Neural crest cell (in vitro differentiated cells): ENCODE data around the gene APBA2. TPM values are rescaled to one million over a fixed set of nuclear protein-coding genes. Genes with fewer than 3 reads are reported as not detected.
A peak's percentile ranks its signal among the peaks of the same experiment; 100 is the strongest.
"Not testable (repeated sequence)": the region's sequence is repeated elsewhere in the genome, so short reads cannot be mapped to it uniquely, and the experiment has no call there.

Source experiments
- DNase-seq: peaks from one replicate; pipeline ENCODE4 v3.0.0; 2021; ENCODE audit warnings: low read depth, mixed read lengths, low spot score
- H3K27ac Mint-ChIP-seq: one replicate; pipeline ENCODE4 v1.8.0; 2021; ENCODE audit warnings: mild to moderate bottlenecking, mixed read lengths; ENCODE audit not compliant: unreplicated experiment
- H3K27me3 Mint-ChIP-seq: 2 replicates; pipeline ENCODE4 v1.8.0; 2021; ENCODE audit warnings: low read depth, mild to moderate bottlenecking, mixed read lengths
- H3K36me3 Mint-ChIP-seq: 2 replicates; pipeline ENCODE4 v1.8.0; 2021; ENCODE audit warnings: low read depth, mild to moderate bottlenecking, mixed read lengths
- H3K4me1 Mint-ChIP-seq: 2 replicates; pipeline ENCODE4 v1.8.0; 2021; ENCODE audit warnings: mixed read lengths
- H3K4me3 Mint-ChIP-seq: one replicate; pipeline ENCODE4 v1.8.0; 2021; ENCODE audit warnings: mild to moderate bottlenecking, mixed read lengths
- H3K9me3 Mint-ChIP-seq: 2 replicates; pipeline ENCODE4 v1.8.0; 2021; ENCODE audit warnings: mixed read lengths
- CTCF ChIP-seq: fragments of 200-600 bp; sonication (generic); conservative IDR thresholded peaks from 2 replicates; pipeline ENCODE4 v1.5.0; 2021; ENCODE audit warnings: antibody characterized with exemption, mild to moderate bottlenecking
- total RNA-seq: library from RNA; stranded (reverse); gene quantifications from 2 replicates; pipeline ENCODE4 v1.2.1, GENCODE V29; 2021

Gene APBA2
- total RNA-seq, 1 donor from 2014 or later, result 79.9 TPM

- Mint-ChIP-seq H3K4me1 (peaks cover 14% of the 10 kb centered on the region), H3K36me3 (peaks cover 19% of the 10 kb centered on the region), H3K27ac (peak overlapping the region; percentile 35), H3K9me3 (peaks cover 7% of the 10 kb centered on the region), H3K27me3 (no peaks in the 10 kb centered on the region), H3K4me3 (no peak overlapping the region)
- TF ChIP-seq CTCF, result no peak
- no peak for DNase-seq
These were observed 138.9 kb downstream of the APBA2 start for GRCh38 chr15:29024662-29025061.

- H3K4me3 Mint-ChIP-seq, H3K27ac Mint-ChIP-seq: not testable (repeated sequence)
- peaks cover 20% of the 10 kb centered on the region for H3K36me3 Mint-ChIP-seq
These were observed 139.6 kb downstream of the APBA2 start for GRCh38 chr15:29025411-29025810.

GRCh38 chr15:29028158-29028557 is 142.4 kb downstream of the APBA2 start:
- not testable (repeated sequence) for H3K4me3 Mint-ChIP-seq, H3K9me3 Mint-ChIP-seq, DNase-seq, H3K4me1 Mint-ChIP-seq, H3K27me3 Mint-ChIP-seq
- Mint-ChIP-seq H3K27ac (peak overlapping the region; percentile 43), H3K36me3 (peaks cover 28% of the 10 kb centered on the region)

More at GRCh38 chr15:29025411-29025810, 139.6 kb downstream of the APBA2 start:
- not testable (repeated sequence) for DNase-seq, H3K27me3 Mint-ChIP-seq, H3K9me3 Mint-ChIP-seq
- peaks cover 14% of the 10 kb centered on the region for H3K4me1 Mint-ChIP-seq

GRCh38 chr15:29029651-29030195 is 143.9 kb downstream of the APBA2 start:
- peaks cover 4% of the 10 kb centered on the region for H3K9me3 Mint-ChIP-seq
- H3K4me3 Mint-ChIP-seq, result no peak overlapping the region
- H3K4me1 Mint-ChIP-seq, result peaks cover 5% of the 10 kb centered on the region
- H3K27me3 Mint-ChIP-seq, result no peaks in the 10 kb centered on the region
- H3K27ac Mint-ChIP-seq, result no peak overlapping the region
- peaks cover 34% of the 10 kb centered on the region for H3K36me3 Mint-ChIP-seq
- TF ChIP-seq CTCF, result no peak
- no peak for DNase-seq

- H3K27ac Mint-ChIP-seq, result no peak overlapping the region
- H3K27me3 Mint-ChIP-seq, result no peaks in the 10 kb centered on the region
- H3K4me1 Mint-ChIP-seq, result peaks cover 10% of the 10 kb centered on the region
- H3K9me3 Mint-ChIP-seq, result peaks cover 4% of the 10 kb centered on the region
- H3K4me3 Mint-ChIP-seq, result no peak overlapping the region
- DNase-seq, result no peak
- TF ChIP-seq CTCF, result no peak
- H3K36me3 Mint-ChIP-seq, result peaks cover 31% of the 10 kb centered on the region
These were observed 145.9 kb downstream of the APBA2 start for GRCh38 chr15:29031502-29032228.

GRCh38 chr15:29032229-29032625 is 146.5 kb downstream of the APBA2 start:
- Mint-ChIP-seq H3K27ac (no peak overlapping the region), H3K36me3 (peaks cover 31% of the 10 kb centered on the region), H3K4me3 (no peak overlapping the region), H3K9me3 (peaks cover 4% of the 10 kb centered on the region), H3K27me3 (no peaks in the 10 kb centered on the region), H3K4me1 (peaks cover 10% of the 10 kb centered on the region)
- TF ChIP-seq CTCF, result no peak
- DNase-seq, result no peak
